Measurements from ENCODE around the gene ADORA1.

DNA sequence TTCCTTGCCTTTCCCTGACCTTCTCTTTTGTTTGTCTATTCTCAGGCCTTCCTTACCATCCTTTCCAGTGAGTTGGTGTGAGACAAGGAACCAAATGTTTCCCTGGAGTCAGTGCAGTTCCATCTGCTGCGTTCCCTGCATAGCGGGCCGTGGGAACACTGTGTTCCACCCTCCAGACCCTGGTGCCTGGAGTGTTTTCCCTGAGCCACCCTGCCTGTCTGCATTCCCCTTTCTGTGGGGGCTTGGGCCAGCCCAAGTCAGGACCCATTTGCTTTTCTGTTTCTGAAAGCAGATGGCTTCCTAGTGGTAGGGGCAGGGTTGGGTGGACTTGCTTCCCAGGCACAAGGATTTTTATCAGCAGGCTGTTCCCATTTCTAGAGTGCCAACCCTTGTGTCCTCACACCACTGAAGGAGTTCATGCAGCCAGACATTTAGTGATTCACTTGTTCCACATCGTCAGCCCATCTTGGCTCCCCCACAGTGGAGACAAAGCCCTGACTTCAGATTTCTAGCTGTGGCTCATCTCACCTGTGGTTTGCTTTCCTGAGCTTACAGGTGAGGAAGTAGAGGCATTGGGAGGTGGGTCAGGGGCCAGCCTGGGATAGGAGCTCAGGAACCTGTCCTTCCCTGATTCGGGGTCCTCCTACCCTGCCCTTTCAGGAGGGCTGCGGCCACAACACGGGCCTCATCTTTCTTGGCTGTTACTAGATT, 27.6 kb upstream of the ADORA1 start:
- TF ChIP-seq, protein P1, sequence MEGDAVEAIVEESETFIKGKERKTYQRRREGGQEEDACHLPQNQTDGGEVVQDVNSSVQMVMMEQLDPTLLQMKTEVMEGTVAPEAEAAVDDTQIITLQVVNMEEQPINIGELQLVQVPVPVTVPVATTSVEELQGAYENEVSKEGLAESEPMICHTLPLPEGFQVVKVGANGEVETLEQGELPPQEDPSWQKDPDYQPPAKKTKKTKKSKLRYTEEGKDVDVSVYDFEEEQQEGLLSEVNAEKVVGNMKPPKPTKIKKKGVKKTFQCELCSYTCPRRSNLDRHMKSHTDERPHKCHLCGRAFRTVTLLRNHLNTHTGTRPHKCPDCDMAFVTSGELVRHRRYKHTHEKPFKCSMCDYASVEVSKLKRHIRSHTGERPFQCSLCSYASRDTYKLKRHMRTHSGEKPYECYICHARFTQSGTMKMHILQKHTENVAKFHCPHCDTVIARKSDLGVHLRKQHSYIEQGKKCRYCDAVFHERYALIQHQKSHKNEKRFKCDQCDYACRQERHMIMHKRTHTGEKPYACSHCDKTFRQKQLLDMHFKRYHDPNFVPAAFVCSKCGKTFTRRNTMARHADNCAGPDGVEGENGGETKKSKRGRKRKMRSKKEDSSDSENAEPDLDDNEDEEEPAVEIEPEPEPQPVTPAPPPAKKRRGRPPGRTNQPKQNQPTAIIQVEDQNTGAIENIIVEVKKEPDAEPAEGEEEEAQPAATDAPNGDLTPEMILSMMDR (IDR thresholded peaks at IDR 0.05): no peak
- no peak for TF ChIP-seq POLR2A (IDR thresholded peaks at IDR 0.05)

Data from prostate gland (tissue), 2 donors.